ENCODE data around the gene PI4K2A. TPM values are rescaled to one million over a fixed set of nuclear protein-coding genes. Genes with fewer than 3 reads are reported as not detected.

The PI4K2A gene
- total and polyA plus RNA-seq, 2 of the 13 experiments (the other 11 are each of a cell fraction or from before 2014, with no cell fraction given), result 10.9 to 14.3 TPM

GRCh38 chr10:97684866-97685394 is 44.5 kb downstream of the PI4K2A start (continued):
- no peak for TF ChIP-seq ZNF761 (CRISPR knock-in tag; conservative IDR thresholded peaks at IDR 0.05)
- TF ChIP-seq ZSCAN30 (CRISPR knock-in tag; IDR thresholded peaks at IDR 0.05), result no peak
- TF ChIP-seq ZNF33A (CRISPR knock-in tag; IDR thresholded peaks at IDR 0.05; ENCODE audit: borderline replicate concordance), result no peak
- no peak for TF ChIP-seq THAP11 (CRISPR knock-in tag; IDR thresholded peaks at IDR 0.05)
- no peak for TF ChIP-seq MTF2 (CRISPR knock-in tag; IDR thresholded peaks at IDR 0.05; ENCODE audit: borderline replicate concordance)
- TF ChIP-seq, protein P1, sequence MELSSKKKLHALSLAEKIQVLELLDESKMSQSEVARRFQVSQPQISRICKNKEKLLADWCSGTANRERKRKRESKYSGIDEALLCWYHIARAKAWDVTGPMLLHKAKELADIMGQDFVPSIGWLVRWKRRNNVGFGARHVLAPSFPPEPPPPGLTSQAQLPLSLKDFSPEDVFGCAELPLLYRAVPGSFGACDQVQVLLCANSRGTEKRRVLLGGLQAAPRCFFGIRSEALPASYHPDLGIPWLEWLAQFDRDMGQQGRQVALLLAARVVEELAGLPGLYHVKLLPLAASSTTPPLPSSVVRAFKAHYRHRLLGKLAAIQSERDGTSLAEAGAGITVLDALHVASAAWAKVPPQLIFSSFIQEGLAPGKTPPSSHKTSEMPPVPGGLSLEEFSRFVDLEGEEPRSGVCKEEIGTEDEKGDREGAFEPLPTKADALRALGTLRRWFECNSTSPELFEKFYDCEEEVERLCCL (CRISPR knock-in tag; IDR thresholded peaks at IDR 0.05; ENCODE audit: borderline replicate concordance), result no peak
- TF ChIP-seq AHDC1 (CRISPR knock-in tag; IDR thresholded peaks at IDR 0.05; ENCODE audit: borderline replicate concordance), result no peak
- no peak for TF ChIP-seq CCDC6 (CRISPR knock-in tag; IDR thresholded peaks at IDR 0.05)
- TF ChIP-seq HIC2 (CRISPR knock-in tag; IDR thresholded peaks at IDR 0.05; ENCODE audit: low read depth), result no peak
- TF ChIP-seq, protein P2, sequence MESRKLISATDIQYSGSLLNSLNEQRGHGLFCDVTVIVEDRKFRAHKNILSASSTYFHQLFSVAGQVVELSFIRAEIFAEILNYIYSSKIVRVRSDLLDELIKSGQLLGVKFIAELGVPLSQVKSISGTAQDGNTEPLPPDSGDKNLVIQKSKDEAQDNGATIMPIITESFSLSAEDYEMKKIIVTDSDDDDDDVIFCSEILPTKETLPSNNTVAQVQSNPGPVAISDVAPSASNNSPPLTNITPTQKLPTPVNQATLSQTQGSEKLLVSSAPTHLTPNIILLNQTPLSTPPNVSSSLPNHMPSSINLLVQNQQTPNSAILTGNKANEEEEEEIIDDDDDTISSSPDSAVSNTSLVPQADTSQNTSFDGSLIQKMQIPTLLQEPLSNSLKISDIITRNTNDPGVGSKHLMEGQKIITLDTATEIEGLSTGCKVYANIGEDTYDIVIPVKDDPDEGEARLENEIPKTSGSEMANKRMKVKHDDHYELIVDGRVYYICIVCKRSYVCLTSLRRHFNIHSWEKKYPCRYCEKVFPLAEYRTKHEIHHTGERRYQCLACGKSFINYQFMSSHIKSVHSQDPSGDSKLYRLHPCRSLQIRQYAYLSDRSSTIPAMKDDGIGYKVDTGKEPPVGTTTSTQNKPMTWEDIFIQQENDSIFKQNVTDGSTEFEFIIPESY (CRISPR knock-in tag; IDR thresholded peaks at IDR 0.05), result no peak
- no peak for TF ChIP-seq POLR2A (IDR thresholded peaks at IDR 0.05; ENCODE audit: insufficient read depth in 1 of 2, low read depth in 2 of 2, low read length in 2 of 2)
- no peak for TF ChIP-seq PHF21A (CRISPR knock-in tag; IDR thresholded peaks at IDR 0.05)
- no peak for TF ChIP-seq CTCF (CRISPR knock-in tag; IDR thresholded peaks at IDR 0.05)
